Peyer's patch (tissue), 4 donors: ENCODE measurements around the gene PPM1E.

Experiments used
- CTCF ChIP-seq, 6 experiments: fragments of 450-650 bp in 4 of 6; fragments of 200-600 bp in 2 of 6; sonication (generic) in 1 of 6; IDR thresholded peaks; one replicate each; pipeline ENCODE4 v1.5.1; 2017 to 2019; ENCODE audit warnings: antibody characterized with exemption in 6 of 6, mild to moderate bottlenecking in 3 of 6, moderate library complexity in 1 of 6
- POLR2A ChIP-seq, 2 donors: fragments of 450-650 bp; IDR thresholded peaks; one replicate each; pipeline ENCODE4 v1.5.1; 2017; ENCODE audit warnings: antibody characterized with exemption in 2 of 2, mild to moderate bottlenecking in 2 of 2, moderate library complexity in 2 of 2

- no peak for TF ChIP-seq POLR2A (IDR thresholded peaks at IDR 0.05)
- TF ChIP-seq CTCF (IDR thresholded peaks at IDR 0.05): no peak
Observed at GRCh38 chr17:59002126-59002525, 246.5 kb downstream of the PPM1E start.
